Measurements from ENCODE around the gene PHYHIPL. TPM values are rescaled to one million over a fixed set of nuclear protein-coding genes. Genes with fewer than 3 reads are reported as not detected.
A peak's percentile ranks its signal among the peaks of the same experiment; 100 is the strongest.
"Not testable (repeated sequence)": the region's sequence is repeated elsewhere in the genome, so short reads cannot be mapped to it uniquely, and the experiment has no call there.

The PHYHIPL gene
- total and polyA plus RNA-seq, 4 donors = 1.3 to 3.0 (median 2.0) TPM

- not testable (repeated sequence) for H3K27ac ChIP-seq (ENCODE audit: low read depth in 1 of 2, low read length in 2 of 2); H3K4me1 ChIP-seq (ENCODE audit: control insufficient read depth in 4 of 4, insufficient read depth in 4 of 4, low read length in 3 of 4); H3K36me3 ChIP-seq (ENCODE audit: control insufficient read depth in 4 of 4, insufficient read depth in 3 of 4, low read depth in 1 of 4, low read length in 3 of 4); H3K9ac ChIP-seq (ENCODE audit: low read depth in 1 of 2, low read length in 2 of 2); H3K4me3 ChIP-seq (ENCODE audit: low read depth in 1 of 3, low read length in 3 of 3); H3K27me3 ChIP-seq (ENCODE audit: control insufficient read depth in 4 of 4, insufficient read depth in 4 of 4, low read length in 3 of 4); DNase-seq (ENCODE audit: low spot score); H3K9me3 ChIP-seq (ENCODE audit: control insufficient read depth in 4 of 4, low read length in 3 of 4)
- 91% methylated on average over 2 of the region's 2 CpGs for WGBS
These were observed 47.2 kb downstream of the PHYHIPL start for GRCh38 chr10:59223597-59223996.

GRCh38 chr10:59225211-59225610, 48.8 kb downstream of the PHYHIPL start:
- Histone ChIP-seq H3K27me3 (ENCODE audit: control insufficient read depth in 4 of 4, insufficient read depth in 4 of 4, low read length in 3 of 4) (no peaks in the 10 kb centered on the region), H3K36me3 (ENCODE audit: control insufficient read depth in 4 of 4, insufficient read depth in 3 of 4, low read depth in 1 of 4, low read length in 3 of 4) (no peaks in the 10 kb centered on the region), H3K9ac (ENCODE audit: low read depth in 1 of 2, low read length in 2 of 2) (no peak overlapping the region), H3K9me3 (ENCODE audit: control insufficient read depth in 4 of 4, low read length in 3 of 4) (no peaks in the 10 kb centered on the region), H3K4me3 (ENCODE audit: low read depth in 1 of 3, low read length in 3 of 3) (no peak overlapping the region), H3K4me1 (ENCODE audit: control insufficient read depth in 4 of 4, insufficient read depth in 4 of 4, low read length in 3 of 4) (no peaks in the 10 kb centered on the region), H3K27ac (ENCODE audit: low read depth in 1 of 2, low read length in 2 of 2) (no peak overlapping the region)
- DNase-seq (ENCODE audit: low spot score) = no peak
- no peak for TF ChIP-seq ZBTB33 (IDR thresholded peaks at IDR 0.05)

GRCh38 chr10:59227136-59227673, 50.8 kb downstream of the PHYHIPL start:
- H3K4me3 ChIP-seq (ENCODE audit: low read depth in 1 of 3, low read length in 3 of 3) = no peak overlapping the region
- H3K27me3 ChIP-seq (ENCODE audit: control insufficient read depth in 4 of 4, insufficient read depth in 4 of 4, low read length in 3 of 4) = no peaks in the 10 kb centered on the region
- no peak for DNase-seq (ENCODE audit: low spot score)
- no peaks in the 10 kb centered on the region for H3K4me1 ChIP-seq (ENCODE audit: control insufficient read depth in 4 of 4, insufficient read depth in 4 of 4, low read length in 3 of 4)
- WGBS = 92% methylated on average over 3 of the region's 3 CpGs
- H3K27ac ChIP-seq (ENCODE audit: low read depth in 1 of 2, low read length in 2 of 2) = no peak overlapping the region
- no peaks in the 10 kb centered on the region for H3K36me3 ChIP-seq (ENCODE audit: control insufficient read depth in 4 of 4, insufficient read depth in 3 of 4, low read depth in 1 of 4, low read length in 3 of 4)
- H3K9ac ChIP-seq (ENCODE audit: low read depth in 1 of 2, low read length in 2 of 2) = no peak overlapping the region
- no peak for TF ChIP-seq ZBTB33 (IDR thresholded peaks at IDR 0.05)
- TF ChIP-seq SP1 (IDR thresholded peaks at IDR 0.05) = no peak
- TF ChIP-seq JUND (IDR thresholded peaks at IDR 0.05) = no peak
- TF ChIP-seq RAD21 (IDR thresholded peaks at IDR 0.05) = peak; percentile 26 to 45
- no peaks in the 10 kb centered on the region for H3K9me3 ChIP-seq (ENCODE audit: control insufficient read depth in 4 of 4, low read length in 3 of 4)

GRCh38 chr10:59229441-59229840, 53.0 kb downstream of the PHYHIPL start:
- no peak overlapping the region for H3K9ac ChIP-seq (ENCODE audit: low read depth in 1 of 2, low read length in 2 of 2)
- no peaks in the 10 kb centered on the region for H3K27me3 ChIP-seq (ENCODE audit: control insufficient read depth in 4 of 4, insufficient read depth in 4 of 4, low read length in 3 of 4)
- TF ChIP-seq NR2F2 (IDR thresholded peaks at IDR 0.05) (no peak), EGR1 (IDR thresholded peaks at IDR 0.05; ENCODE audit: low read depth in 2 of 2) (no peak), MAX (IDR thresholded peaks at IDR 0.05) (no peak), YY1 (IDR thresholded peaks at IDR 0.05) (no peak), HNF4A (conservative IDR thresholded peaks at IDR 0.05) (no peak), RXRA (IDR thresholded peaks at IDR 0.05) (no peak), ATF3 (IDR thresholded peaks at IDR 0.05) (no peak), HNF4G (IDR thresholded peaks at IDR 0.05) (no peak), TAF1 (conservative IDR thresholded peaks at IDR 0.05) (no peak), CTCF (IDR thresholded peaks at IDR 0.05; ENCODE audit: low read depth, low read length, missing input control) (no peak), FOXA2 (IDR thresholded peaks at IDR 0.05) (no peak), JUND (IDR thresholded peaks at IDR 0.05) (no peak), FOXA1 (IDR thresholded peaks at IDR 0.05) (no peak), SP1 (IDR thresholded peaks at IDR 0.05) (no peak)

More at GRCh38 chr10:59229441-59229840, 53.0 kb downstream of the PHYHIPL start:
- no peak for DNase-seq (ENCODE audit: low spot score)
- H3K4me1 ChIP-seq (ENCODE audit: control insufficient read depth in 4 of 4, insufficient read depth in 4 of 4, low read length in 3 of 4) = no peaks in the 10 kb centered on the region
- WGBS = 97% methylated on average over 4 of the region's 4 CpGs
- no peaks in the 10 kb centered on the region for H3K36me3 ChIP-seq (ENCODE audit: control insufficient read depth in 4 of 4, insufficient read depth in 3 of 4, low read depth in 1 of 4, low read length in 3 of 4)
- H3K4me3 ChIP-seq (ENCODE audit: low read depth in 1 of 3, low read length in 3 of 3) = no peak overlapping the region
- no peaks in the 10 kb centered on the region for H3K9me3 ChIP-seq (ENCODE audit: control insufficient read depth in 4 of 4, low read length in 3 of 4)
- H3K27ac ChIP-seq (ENCODE audit: low read depth in 1 of 2, low read length in 2 of 2) = no peak overlapping the region
